AG10803 (cell line): Measurements from ENCODE around the gene RIBC2.
"Not testable (repeated sequence)": the region's sequence is repeated elsewhere in the genome, so short reads cannot be mapped to it uniquely, and the experiment has no call there.

Experiments used
- DNase-seq: peaks from one replicate; pipeline ENCODE4 v3.0.0; 2010; ENCODE audit warnings: low read depth
- H3K4me3 ChIP-seq: 2 replicates; pipeline ENCODE4 v1.5.1; 2011; ENCODE audit warnings: mild to moderate bottlenecking, low read length, control low read depth
- TF ChIP-seq, protein P1 (sequence below): conservative IDR thresholded peaks from 2 replicates; pipeline ENCODE4 v1.5.1; 2011; ENCODE audit warnings: mild to moderate bottlenecking, low read length, control low read depth, inconsistent platforms

The RIBC2 gene

DNA sequence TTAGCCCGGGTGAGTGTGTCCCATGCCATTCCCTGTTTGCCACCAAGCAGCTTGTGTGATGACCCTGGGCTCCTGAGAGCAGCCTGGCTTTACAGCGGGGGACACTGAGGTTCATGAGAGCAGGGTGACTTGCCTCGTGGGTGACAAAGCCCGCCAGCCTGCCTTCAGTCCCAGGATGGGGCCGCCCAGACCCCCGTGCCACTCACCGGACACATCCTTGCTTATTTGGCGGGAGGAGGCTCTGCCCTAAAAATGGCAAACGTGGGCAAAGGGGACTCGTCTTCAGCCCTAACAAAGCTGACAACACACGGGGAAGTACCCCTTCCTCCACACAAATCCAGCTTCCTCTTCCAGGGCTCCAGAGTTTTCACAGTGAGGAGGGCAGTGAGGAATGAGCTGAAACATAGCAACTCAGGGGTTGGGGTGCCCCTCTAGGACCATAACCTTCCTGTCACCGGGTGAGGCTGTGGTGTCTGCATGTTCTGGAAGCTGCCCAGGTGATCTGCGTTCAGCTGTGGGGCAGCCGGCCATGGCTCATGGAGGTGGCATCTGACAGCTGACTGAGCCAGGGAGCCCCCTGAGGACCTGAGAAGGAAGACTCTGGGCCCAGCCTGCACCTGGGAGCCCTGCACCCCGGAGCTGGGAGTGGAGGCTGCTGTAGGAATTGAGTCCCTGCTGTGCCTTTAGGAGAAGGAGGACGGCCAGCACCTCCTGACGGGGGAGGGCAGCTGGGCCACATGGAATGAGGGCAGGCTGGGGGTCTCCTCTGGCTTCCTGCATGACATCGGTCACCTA, 16.7 kb downstream of the RIBC2 start:
- no peak overlapping the region for H3K4me3 ChIP-seq
- no peak for DNase-seq
- TF ChIP-seq, protein P1, sequence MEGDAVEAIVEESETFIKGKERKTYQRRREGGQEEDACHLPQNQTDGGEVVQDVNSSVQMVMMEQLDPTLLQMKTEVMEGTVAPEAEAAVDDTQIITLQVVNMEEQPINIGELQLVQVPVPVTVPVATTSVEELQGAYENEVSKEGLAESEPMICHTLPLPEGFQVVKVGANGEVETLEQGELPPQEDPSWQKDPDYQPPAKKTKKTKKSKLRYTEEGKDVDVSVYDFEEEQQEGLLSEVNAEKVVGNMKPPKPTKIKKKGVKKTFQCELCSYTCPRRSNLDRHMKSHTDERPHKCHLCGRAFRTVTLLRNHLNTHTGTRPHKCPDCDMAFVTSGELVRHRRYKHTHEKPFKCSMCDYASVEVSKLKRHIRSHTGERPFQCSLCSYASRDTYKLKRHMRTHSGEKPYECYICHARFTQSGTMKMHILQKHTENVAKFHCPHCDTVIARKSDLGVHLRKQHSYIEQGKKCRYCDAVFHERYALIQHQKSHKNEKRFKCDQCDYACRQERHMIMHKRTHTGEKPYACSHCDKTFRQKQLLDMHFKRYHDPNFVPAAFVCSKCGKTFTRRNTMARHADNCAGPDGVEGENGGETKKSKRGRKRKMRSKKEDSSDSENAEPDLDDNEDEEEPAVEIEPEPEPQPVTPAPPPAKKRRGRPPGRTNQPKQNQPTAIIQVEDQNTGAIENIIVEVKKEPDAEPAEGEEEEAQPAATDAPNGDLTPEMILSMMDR, result no peak

DNA sequence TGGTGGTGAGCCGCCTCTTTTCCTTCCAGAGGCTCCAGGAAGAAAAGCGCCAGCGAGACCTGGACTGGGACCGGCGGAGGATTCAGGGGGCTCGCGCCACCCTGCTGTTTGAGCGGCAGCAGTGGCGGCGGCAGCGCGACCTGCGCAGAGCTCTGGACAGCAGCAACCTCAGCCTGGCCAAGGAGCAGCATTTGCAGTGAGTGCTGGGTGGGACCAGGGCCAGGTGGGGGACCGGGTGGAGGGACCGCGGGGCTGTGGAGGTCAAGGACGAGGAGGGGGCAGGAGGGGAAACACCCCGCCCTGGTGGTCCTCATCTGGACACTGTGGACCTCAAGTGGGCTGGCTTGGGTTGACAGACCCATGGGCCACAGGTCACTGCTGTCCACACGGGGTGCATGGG, 17.4 kb downstream of the RIBC2 start:
- TF ChIP-seq, protein P1, result no peak
- no peak overlapping the region for H3K4me3 ChIP-seq
- no peak for DNase-seq

DNA sequence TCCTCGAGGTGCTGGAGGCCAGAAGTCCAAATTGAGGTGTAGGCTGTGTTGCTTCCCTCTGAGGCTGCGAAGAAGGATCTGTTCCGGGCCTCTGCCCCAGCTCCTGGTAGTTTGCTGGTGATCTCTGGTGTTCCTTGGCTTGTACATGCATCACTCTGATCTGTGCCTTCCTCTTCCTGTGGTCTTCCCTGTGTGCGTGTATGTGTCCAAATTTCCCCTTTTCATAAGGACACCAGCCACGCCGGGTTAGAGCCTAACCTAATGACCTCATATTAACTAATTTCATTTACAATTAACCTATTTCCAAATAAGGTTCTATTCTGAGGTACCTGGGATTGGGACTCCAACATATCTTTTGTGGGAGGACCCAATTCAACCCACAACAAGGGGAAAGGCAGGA, 21.5 kb downstream of the RIBC2 start:
- no peak overlapping the region for H3K4me3 ChIP-seq
- TF ChIP-seq, protein P1, result no peak
- DNase-seq, result no peak

DNA sequence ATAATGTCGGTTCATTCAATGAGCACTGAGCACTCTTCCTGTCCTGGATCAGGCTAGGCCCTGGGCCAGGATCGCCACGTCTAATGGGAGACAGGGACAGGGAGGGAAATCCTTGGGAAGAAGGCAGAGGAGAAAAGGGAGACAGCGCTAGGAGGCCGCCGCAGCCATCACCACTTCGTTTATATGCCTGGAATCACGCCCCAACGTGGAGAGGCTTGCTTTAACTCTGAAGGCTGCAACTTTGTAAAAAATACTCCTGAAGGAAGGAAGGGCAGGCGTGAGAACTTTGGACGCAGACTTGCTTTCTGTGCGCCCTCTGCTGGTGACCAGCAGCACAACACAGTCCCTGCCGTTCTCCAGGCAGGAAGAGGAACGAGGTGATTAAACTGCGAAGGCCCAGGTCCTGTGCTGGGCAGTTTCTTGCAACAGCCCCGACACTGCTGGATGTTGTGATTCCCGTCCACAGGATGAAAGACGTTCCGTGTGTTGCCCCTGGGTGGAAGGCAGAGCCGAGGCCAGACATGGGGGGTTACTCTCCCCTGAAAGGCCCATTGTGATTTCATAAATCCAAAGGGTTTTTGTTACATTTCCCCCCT, 22.1 kb downstream of the RIBC2 start:
- peak; percentile 89 for DNase-seq
- TF ChIP-seq, protein P1, result peak; percentile 98
- no peak overlapping the region; the same call in 1 of the 2 replicates for H3K4me3 ChIP-seq

DNA sequence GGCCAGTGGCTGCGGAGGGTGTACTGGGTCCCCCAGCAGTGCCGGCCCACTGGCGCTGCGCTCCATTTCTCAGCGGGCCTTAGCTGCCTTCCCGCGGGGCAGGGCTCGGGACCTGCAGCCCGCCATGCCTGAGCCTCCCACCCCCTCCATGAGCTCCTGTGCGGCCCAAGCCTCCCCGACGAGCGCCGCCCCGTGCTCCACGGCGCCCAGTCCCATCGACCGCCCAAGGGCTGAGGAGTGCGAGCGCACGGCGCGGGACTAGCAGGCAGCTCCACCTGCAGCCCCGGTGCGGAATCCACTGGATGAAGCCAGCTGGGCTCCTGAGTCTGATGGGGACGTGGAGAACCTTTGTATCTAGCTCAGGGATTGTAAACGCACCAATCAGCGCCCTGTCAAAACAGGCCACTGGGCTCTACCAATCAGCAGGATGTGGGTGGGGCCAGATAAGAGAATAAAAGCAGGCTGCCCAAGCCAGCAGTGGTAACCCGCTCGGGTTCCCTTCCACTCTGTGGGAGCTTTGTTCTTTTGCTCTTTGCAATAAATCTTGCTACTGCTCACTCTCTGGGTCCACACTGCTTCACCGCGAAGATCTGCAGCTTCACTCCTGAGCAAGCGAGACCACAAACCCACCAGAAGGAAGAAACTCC, 23.5 kb downstream of the RIBC2 start:
- DNase-seq, result not testable (repeated sequence)

DNA sequence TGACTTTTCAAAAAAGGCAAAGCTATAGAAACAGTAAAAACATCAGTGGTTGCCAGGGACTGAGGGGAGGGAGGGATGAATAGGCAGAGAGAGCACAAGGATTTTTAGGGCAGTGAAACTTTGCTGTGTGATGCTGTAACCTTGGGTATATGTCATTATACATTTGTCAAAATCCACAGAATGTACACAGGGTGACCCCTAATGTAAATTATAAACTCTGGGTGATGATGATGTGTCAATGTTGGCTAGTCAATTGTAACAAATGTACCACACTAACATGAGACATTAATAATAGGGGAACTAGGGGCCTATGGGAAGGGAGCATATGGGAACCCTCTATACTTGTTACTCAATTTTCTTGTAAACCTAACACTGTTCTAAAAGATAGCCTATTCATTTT, 24.8 kb downstream of the RIBC2 start:
- no peak overlapping the region for H3K4me3 ChIP-seq
- TF ChIP-seq, protein P1, result no peak
- no peak for DNase-seq

More for the DNA sequence above, 23.5 kb downstream of the RIBC2 start:
- not testable (repeated sequence) for H3K4me3 ChIP-seq

DNA sequence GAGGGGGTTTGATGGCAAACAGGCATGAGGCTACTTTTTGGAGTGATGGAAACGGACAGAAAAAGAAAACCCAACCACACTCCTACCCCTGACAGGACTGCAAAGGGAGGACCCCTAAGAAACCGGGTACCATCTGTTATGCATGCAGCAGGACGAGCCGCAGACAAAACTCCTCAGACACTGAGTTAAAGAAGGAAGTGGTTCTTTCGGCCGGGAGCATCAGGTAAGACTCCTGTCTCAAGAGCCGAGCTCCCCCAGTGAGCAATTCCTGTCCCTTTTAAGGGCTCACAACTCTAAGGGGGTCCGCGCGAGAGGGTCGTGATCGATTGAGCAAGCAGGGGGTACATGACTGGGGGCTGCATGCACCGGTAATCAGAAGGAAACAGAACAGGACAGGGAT, 27.2 kb downstream of the RIBC2 start:
- DNase-seq, H3K4me3 ChIP-seq: not testable (repeated sequence)

DNA sequence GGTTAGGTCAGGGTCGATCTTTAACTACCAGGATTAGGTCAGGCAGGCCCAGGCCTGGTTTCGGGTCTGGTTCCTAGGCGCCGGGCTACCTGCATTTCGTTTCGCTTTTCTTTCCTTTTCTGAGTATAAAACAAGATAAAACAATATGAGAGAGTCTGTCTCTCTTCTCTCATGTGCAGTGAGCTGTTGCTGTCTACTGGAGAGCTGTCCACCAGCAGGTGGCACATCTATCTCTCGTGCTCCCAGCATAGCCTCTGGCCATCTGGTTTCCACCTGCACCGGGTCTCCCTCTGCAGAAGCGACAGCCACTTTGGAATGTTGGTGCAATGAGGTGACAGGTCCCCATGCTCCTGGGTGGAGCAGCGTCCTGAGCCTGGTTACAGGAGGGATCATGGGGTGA, 27.6 kb downstream of the RIBC2 start:
- no peak overlapping the region for H3K4me3 ChIP-seq
- DNase-seq, result peak; percentile 69
- TF ChIP-seq, protein P1, result peak; percentile 94
